Choroid plexus epithelial cell (primary cell): ENCODE results near the gene LMAN1.

Source experiments
- DNase-seq: peaks from one replicate; pipeline ENCODE4 v3.0.0-alpha.2; 2010; ENCODE audit warnings: low read depth
- H3K4me3 ChIP-seq: 2 replicates; pipeline ENCODE4 v1.5.1; 2011; ENCODE audit warnings: low read depth, mild to moderate bottlenecking, control low read depth, low read length, moderate library complexity
- TF ChIP-seq, protein P1 (sequence below): conservative IDR thresholded peaks from 2 replicates; pipeline ENCODE4 v1.5.1; 2011; ENCODE audit warnings: low read depth, mild to moderate bottlenecking, control low read depth, inconsistent platforms, low read length, moderate library complexity

The LMAN1 gene

GRCh38 chr18:59345556-59345955, 13.5 kb downstream of the LMAN1 start:
- TF ChIP-seq, protein P1, sequence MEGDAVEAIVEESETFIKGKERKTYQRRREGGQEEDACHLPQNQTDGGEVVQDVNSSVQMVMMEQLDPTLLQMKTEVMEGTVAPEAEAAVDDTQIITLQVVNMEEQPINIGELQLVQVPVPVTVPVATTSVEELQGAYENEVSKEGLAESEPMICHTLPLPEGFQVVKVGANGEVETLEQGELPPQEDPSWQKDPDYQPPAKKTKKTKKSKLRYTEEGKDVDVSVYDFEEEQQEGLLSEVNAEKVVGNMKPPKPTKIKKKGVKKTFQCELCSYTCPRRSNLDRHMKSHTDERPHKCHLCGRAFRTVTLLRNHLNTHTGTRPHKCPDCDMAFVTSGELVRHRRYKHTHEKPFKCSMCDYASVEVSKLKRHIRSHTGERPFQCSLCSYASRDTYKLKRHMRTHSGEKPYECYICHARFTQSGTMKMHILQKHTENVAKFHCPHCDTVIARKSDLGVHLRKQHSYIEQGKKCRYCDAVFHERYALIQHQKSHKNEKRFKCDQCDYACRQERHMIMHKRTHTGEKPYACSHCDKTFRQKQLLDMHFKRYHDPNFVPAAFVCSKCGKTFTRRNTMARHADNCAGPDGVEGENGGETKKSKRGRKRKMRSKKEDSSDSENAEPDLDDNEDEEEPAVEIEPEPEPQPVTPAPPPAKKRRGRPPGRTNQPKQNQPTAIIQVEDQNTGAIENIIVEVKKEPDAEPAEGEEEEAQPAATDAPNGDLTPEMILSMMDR, result no peak
- DNase-seq, result no peak
- no peak overlapping the region for H3K4me3 ChIP-seq

GRCh38 chr18:59344996-59345395, 14.1 kb downstream of the LMAN1 start:
- no peak overlapping the region for H3K4me3 ChIP-seq
- no peak for DNase-seq
- TF ChIP-seq, protein P1, result no peak

DNA sequence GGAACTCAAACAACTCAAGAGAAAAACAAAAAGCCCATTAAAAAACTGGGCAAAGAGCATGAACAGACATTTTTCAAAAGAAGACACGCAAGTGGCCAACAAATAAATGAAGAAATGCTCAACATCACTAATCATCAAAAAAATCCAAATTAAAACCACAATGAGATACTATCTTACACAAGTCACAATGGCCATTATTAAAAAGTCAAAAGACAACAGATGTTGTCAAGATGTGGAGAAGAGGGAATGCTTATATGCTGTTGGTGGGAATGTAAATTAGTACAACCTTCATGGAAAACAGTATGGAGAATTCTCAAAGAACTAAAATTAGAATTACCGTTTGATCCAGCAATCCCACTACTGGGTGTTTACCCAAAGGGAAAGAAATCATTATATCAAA, 15.1 kb downstream of the LMAN1 start:
- TF ChIP-seq, protein P1, result no peak
- no peak overlapping the region for H3K4me3 ChIP-seq
- DNase-seq, result no peak

- TF ChIP-seq, protein P1, result no peak
- DNase-seq, result no peak
- no peak overlapping the region for H3K4me3 ChIP-seq
These were observed 18.2 kb downstream of the LMAN1 start for GRCh38 chr18:59340817-59341216.

GRCh38 chr18:59340312-59340711, 18.8 kb downstream of the LMAN1 start:
- TF ChIP-seq, protein P1, result no peak
- H3K4me3 ChIP-seq, result no peak overlapping the region
- DNase-seq, result no peak

DNA sequence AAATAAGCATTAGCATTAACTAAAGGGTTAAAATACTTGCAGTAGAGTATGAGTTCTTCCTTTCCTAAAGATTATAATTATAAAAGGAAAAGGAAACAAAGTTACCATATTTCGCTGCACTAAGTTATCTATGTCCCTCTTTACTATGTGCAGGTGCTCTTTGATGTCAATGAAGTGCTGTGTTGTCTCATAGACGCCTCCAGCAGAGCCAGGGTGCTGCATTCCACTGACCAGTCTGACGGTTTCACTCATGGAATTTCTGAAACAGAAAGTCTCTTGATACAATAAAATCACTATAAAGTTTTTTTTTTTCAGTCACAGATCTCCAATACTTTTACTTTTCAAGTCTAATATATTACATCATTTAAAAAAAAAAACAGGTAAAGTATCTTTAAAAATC, 26.1 kb downstream of the LMAN1 start:
- DNase-seq, result no peak
- no peak overlapping the region for H3K4me3 ChIP-seq
- TF ChIP-seq, protein P1, result no peak

GRCh38 chr18:59328683-59329082, 30.4 kb downstream of the LMAN1 start:
- H3K4me3 ChIP-seq, result no peak overlapping the region
- no peak for DNase-seq
- TF ChIP-seq, protein P1, result no peak
